ENCODE results near the gene PPP4R4. TPM values are rescaled to one million over a fixed set of nuclear protein-coding genes. Genes with fewer than 3 reads are reported as not detected.

The PPP4R4 gene
- total RNA-seq, 1 donor from 2014 or later = 1.9 TPM

DNA sequence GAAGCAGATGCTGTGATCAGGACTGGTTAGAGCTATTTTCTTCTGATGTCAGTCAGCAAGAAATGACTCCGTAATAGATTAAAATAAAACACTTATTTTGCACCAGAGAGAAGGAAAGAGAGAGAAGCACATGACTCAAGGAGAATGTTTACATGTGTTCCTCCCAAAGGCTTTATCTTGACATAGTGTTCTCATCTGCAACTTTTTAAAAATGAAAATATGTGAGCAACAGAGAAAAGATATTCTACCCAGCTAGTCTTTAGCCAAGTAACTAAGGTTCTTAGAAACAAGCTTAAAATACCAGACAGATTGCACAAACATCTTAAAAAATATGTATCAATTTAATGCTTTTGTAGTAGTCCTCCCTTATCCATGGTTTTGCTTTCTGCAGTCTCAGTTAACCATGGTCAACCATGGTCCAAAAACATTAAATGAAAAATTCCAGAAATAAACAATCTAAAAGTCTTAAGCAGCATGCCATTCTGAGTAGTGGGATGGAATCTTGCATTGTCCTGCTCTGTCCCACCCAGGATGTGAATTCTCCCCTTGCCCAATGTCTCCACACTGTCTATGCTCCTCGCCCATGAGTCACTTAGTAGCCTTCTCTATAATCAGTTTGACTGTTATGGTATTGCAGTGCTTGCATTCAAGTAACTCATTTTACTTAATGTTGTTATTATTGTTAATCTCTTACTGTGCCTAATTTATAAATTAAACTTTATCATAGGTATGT, 109.0 kb downstream of the PPP4R4 start:
- no peaks in the 10 kb centered on the region for H3K36me3 Mint-ChIP-seq
- no peak for DNase-seq (ENCODE audit: extremely low spot score, unreplicated experiment)
- TF ChIP-seq, protein P1, sequence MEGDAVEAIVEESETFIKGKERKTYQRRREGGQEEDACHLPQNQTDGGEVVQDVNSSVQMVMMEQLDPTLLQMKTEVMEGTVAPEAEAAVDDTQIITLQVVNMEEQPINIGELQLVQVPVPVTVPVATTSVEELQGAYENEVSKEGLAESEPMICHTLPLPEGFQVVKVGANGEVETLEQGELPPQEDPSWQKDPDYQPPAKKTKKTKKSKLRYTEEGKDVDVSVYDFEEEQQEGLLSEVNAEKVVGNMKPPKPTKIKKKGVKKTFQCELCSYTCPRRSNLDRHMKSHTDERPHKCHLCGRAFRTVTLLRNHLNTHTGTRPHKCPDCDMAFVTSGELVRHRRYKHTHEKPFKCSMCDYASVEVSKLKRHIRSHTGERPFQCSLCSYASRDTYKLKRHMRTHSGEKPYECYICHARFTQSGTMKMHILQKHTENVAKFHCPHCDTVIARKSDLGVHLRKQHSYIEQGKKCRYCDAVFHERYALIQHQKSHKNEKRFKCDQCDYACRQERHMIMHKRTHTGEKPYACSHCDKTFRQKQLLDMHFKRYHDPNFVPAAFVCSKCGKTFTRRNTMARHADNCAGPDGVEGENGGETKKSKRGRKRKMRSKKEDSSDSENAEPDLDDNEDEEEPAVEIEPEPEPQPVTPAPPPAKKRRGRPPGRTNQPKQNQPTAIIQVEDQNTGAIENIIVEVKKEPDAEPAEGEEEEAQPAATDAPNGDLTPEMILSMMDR (conservative IDR thresholded peaks at IDR 0.05) = no peak
- no peak overlapping the region for H3K27ac Mint-ChIP-seq
- no peak overlapping the region for H3K4me3 Mint-ChIP-seq
- no peaks in the 10 kb centered on the region for H3K27me3 Mint-ChIP-seq
- H3K4me1 Mint-ChIP-seq (ENCODE audit: unreplicated experiment) = no peaks in the 10 kb centered on the region
- no peaks in the 10 kb centered on the region for H3K9me3 Mint-ChIP-seq

DNA sequence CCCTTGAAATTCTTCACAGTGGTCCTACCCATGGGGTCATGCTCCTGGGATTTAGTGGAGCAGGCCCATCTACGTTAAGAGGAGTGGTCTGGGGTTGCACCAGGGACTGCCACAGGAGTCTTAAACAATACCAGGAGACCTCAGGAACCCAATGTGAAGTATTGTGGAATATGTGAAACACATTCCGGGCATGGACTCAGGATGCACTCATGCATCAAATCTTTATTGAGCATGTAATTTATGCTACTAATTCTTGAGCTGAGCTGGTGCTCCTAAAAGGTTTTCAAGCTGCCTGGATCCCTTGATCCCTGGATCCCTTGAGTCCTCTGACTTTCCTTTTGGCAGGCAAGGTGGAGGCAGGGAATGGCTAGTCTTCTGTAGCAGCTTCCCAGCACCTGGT, 110.1 kb downstream of the PPP4R4 start:
- DNase-seq (ENCODE audit: extremely low spot score, unreplicated experiment) = no peak
- Mint-ChIP-seq H3K36me3 (no peaks in the 10 kb centered on the region), H3K4me3 (no peak overlapping the region), H3K27ac (no peak overlapping the region), H3K9me3 (no peaks in the 10 kb centered on the region), H3K27me3 (no peaks in the 10 kb centered on the region), H3K4me1 (ENCODE audit: unreplicated experiment) (no peaks in the 10 kb centered on the region)
- TF ChIP-seq, protein P1 (conservative IDR thresholded peaks at IDR 0.05) = no peak

DNA sequence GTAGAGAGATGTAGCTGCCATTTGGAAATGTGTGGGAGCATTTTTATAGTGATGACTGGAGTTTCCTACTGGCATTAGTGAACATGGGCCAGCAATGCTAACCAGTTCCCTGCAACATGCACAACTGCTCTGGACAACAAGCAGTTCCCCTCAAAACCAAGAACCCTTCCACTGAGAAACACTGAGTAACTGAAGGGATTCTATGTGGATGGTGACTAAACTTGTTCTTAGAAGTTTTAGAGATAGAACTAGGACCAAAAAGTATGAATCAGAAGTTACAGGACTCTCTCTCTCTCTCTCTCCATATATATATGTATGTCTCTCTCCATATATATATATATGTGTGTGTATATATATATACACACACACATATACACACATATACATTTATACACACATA, 111.0 kb downstream of the PPP4R4 start:
- H3K36me3 Mint-ChIP-seq = no peaks in the 10 kb centered on the region
- DNase-seq (ENCODE audit: extremely low spot score, unreplicated experiment) = no peak
- no peaks in the 10 kb centered on the region for H3K9me3 Mint-ChIP-seq
- TF ChIP-seq, protein P1 (conservative IDR thresholded peaks at IDR 0.05) = no peak
- no peaks in the 10 kb centered on the region for H3K4me1 Mint-ChIP-seq (ENCODE audit: unreplicated experiment)
- H3K27ac Mint-ChIP-seq = no peak overlapping the region
- H3K4me3 Mint-ChIP-seq = no peak overlapping the region
- H3K27me3 Mint-ChIP-seq = no peaks in the 10 kb centered on the region

DNA sequence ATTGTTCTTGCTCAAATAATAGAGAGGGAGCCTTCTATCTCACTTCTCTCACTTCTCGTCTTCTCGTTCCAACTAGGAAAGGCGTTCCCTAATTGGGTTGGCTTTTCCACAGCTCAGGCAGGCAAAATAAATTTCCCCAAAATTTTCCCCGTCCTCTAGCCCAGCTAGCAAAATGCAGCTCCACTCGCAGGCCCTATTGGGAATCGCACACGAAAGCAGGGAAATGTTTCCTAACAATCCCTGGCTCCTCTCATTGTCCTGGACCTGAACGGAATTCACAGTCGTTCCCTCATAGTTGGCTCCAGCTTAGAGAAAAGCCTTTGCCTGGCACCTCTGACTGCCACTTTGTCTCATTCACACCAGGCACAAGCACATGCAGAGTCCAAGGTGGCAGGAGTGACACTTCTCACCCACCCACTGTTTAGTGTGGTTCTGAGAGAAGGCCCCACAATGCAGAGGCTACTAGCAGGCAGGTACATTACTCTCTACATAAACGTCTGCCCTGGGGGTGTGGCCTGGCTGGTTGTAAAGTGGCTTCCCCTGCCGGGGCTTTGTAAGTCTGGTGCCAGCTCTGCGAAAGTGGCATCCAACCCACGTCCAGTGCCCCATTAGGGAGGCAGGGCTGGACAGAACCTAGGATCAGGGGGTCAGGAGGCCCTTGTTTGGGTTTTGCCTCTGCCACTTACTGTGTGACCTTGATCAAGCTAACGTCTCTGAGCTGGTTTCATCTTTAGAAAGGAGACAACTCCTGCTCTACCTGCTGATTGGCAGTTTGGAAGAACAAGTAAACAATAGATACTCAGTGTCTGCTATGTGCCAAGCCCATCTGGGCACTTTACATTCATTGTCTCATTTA, 114.7 kb downstream of the PPP4R4 start:
- H3K36me3 Mint-ChIP-seq = no peaks in the 10 kb centered on the region
- no peak overlapping the region for H3K27ac Mint-ChIP-seq
- TF ChIP-seq, protein P1 (conservative IDR thresholded peaks at IDR 0.05) = no peak
- no peak for DNase-seq (ENCODE audit: extremely low spot score, unreplicated experiment)
- no peaks in the 10 kb centered on the region for H3K27me3 Mint-ChIP-seq
- no peaks in the 10 kb centered on the region for H3K9me3 Mint-ChIP-seq
- peaks cover 5% of the 10 kb centered on the region for H3K4me1 Mint-ChIP-seq (ENCODE audit: unreplicated experiment)
- H3K4me3 Mint-ChIP-seq = no peak overlapping the region

DNA sequence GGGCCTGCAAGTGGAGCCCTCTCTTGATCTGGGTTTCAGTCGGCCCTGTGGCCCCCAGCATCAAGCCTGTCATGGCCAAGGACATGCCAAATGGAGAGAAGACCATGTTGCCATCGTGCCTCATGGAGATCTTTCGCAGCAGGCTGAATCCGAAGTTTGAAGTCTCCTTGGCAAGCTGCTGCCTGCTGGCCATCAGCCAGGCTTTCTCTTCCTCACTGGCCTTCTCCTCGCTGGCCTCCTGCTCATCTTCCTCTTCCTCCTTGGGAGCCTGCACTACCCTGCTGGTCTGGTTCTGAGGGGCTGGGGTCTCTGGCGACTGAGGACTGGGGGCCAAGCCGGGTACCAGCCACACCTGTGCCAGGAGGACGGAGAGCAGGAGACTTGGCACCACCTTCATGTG, 116.1 kb downstream of the PPP4R4 start:
- Mint-ChIP-seq H3K27ac (no peak overlapping the region), H3K36me3 (no peaks in the 10 kb centered on the region), H3K4me1 (ENCODE audit: unreplicated experiment) (peaks cover 5% of the 10 kb centered on the region), H3K9me3 (no peaks in the 10 kb centered on the region), H3K4me3 (no peak overlapping the region), H3K27me3 (no peaks in the 10 kb centered on the region)
- DNase-seq (ENCODE audit: extremely low spot score, unreplicated experiment) = no peak
- TF ChIP-seq, protein P1 (conservative IDR thresholded peaks at IDR 0.05) = no peak

Measured in type B pancreatic cell (in vitro differentiated cells).